GM12801 (cell line): Measurements from ENCODE around the gene KAT2A.

Source experiments
- CTCF ChIP-seq: IDR thresholded peaks from one replicate; pipeline ENCODE4 v1.5.1; 2011; ENCODE audit warnings: control low read depth; ENCODE audit not compliant: insufficient read length; ENCODE audit errors: extremely low read depth

KAT2A gene

GRCh38 chr17:42120770-42121769 is at the start of gene KAT2A:
Gene KAT2A (minus strand): TSS chr17:42121367. CDS start chr17:42121304, 63 bp downstream.
- TF ChIP-seq CTCF: no peak

- TF ChIP-seq CTCF: no peak
Observed at GRCh38 chr17:42169351-42169750, 48.2 kb upstream of the KAT2A start.

- TF ChIP-seq CTCF: no peak
Observed at GRCh38 chr17:42167807-42168206, 46.6 kb upstream of the KAT2A start.

- no peak for TF ChIP-seq CTCF
Observed at GRCh38 chr17:42166196-42166763, 45.1 kb upstream of the KAT2A start.

GRCh38 chr17:42165751-42166150 is 44.6 kb upstream of the KAT2A start:
- no peak for TF ChIP-seq CTCF

- no peak for TF ChIP-seq CTCF
Observed at GRCh38 chr17:42163696-42164407, 42.7 kb upstream of the KAT2A start.

- TF ChIP-seq CTCF: no peak
Observed at GRCh38 chr17:42163113-42163512, 41.9 kb upstream of the KAT2A start.
